DMS53 treated with DMSO at 0.1 percent for 48 hours (cell line): ENCODE measurements around the gene RGS9BP.
"Not testable (repeated sequence)": the region's sequence is repeated elsewhere in the genome, so short reads cannot be mapped to it uniquely, and the experiment has no call there.

Experiments used
- DNase-seq: peaks from one replicate; lab custom pipeline; 2025; ENCODE audit not compliant: unreplicated experiment; lab: John Stamatoyannopoulos, UW

The RGS9BP gene

GRCh38 chr19:32675720-32676185 is at the start of gene RGS9BP:
Gene RGS9BP, plus strand, starts transcription at chr19:32675848. Its CDS starts 416 bp downstream, at chr19:32676264.
- DNase-seq = peak; percentile 50

GRCh38 chr19:32626969-32627368 is 48.7 kb upstream of the RGS9BP start:
- no peak for DNase-seq

- DNase-seq = no peak
Observed at GRCh38 chr19:32627714-32628270, 47.9 kb upstream of the RGS9BP start.

GRCh38 chr19:32630338-32630737 is 45.3 kb upstream of the RGS9BP start:
- no peak for DNase-seq

GRCh38 chr19:32631381-32631780 is 44.3 kb upstream of the RGS9BP start:
- DNase-seq = no peak

GRCh38 chr19:32637480-32637879 is 38.2 kb upstream of the RGS9BP start:
- DNase-seq = no peak

GRCh38 chr19:32638625-32639024 is 37.0 kb upstream of the RGS9BP start:
- DNase-seq = no peak

- no peak for DNase-seq
Observed at GRCh38 chr19:32642771-32643170, 32.9 kb upstream of the RGS9BP start.

GRCh38 chr19:32646556-32646955 is 29.1 kb upstream of the RGS9BP start:
- no peak for DNase-seq

GRCh38 chr19:32647361-32647760 is 28.3 kb upstream of the RGS9BP start:
- DNase-seq = no peak

GRCh38 chr19:32649751-32650150 is 25.9 kb upstream of the RGS9BP start:
- DNase-seq = no peak

- DNase-seq = no peak
Observed at GRCh38 chr19:32650671-32651070, 25.0 kb upstream of the RGS9BP start.

- no peak for DNase-seq
Observed at GRCh38 chr19:32651729-32652140, 23.9 kb upstream of the RGS9BP start.

GRCh38 chr19:32652331-32652730 is 23.3 kb upstream of the RGS9BP start:
- DNase-seq = not testable (repeated sequence)

- no peak for DNase-seq
Observed at GRCh38 chr19:32652894-32653598, 22.6 kb upstream of the RGS9BP start.

GRCh38 chr19:32653599-32653915 is 22.1 kb upstream of the RGS9BP start:
- no peak for DNase-seq

- not testable (repeated sequence) for DNase-seq
Observed at GRCh38 chr19:32656379-32656778, 19.3 kb upstream of the RGS9BP start.

GRCh38 chr19:32658075-32658474 is 17.6 kb upstream of the RGS9BP start:
- no peak for DNase-seq

- no peak for DNase-seq
Observed at GRCh38 chr19:32658527-32658926, 17.1 kb upstream of the RGS9BP start.

- no peak for DNase-seq
Observed at GRCh38 chr19:32661318-32661717, 14.3 kb upstream of the RGS9BP start.

GRCh38 chr19:32662186-32662585 is 13.5 kb upstream of the RGS9BP start:
- DNase-seq = no peak

- no peak for DNase-seq
Observed at GRCh38 chr19:32666084-32666483, 9.6 kb upstream of the RGS9BP start.

GRCh38 chr19:32669310-32669709 is 6.3 kb upstream of the RGS9BP start:
- DNase-seq = no peak
